Fibroblast of mammary gland (primary cell): ENCODE data around the gene GBX1.

Source experiments
- DNase-seq: peaks from one replicate; pipeline ENCODE4 v3.0.0-alpha.2; 2010; ENCODE audit warnings: low read depth
- H3K4me3 ChIP-seq: 2 replicates; pipeline ENCODE4 v1.5.1; 2011; ENCODE audit warnings: low read depth, mild to moderate bottlenecking, low read length, moderate library complexity; ENCODE audit not compliant: control insufficient read depth
- TF ChIP-seq, protein P1 (sequence below): conservative IDR thresholded peaks from 2 replicates; pipeline ENCODE4 v1.5.1; 2011; ENCODE audit warnings: low read depth, low read length, inconsistent platforms; ENCODE audit not compliant: control insufficient read depth, insufficient read depth

The GBX1 gene

DNA sequence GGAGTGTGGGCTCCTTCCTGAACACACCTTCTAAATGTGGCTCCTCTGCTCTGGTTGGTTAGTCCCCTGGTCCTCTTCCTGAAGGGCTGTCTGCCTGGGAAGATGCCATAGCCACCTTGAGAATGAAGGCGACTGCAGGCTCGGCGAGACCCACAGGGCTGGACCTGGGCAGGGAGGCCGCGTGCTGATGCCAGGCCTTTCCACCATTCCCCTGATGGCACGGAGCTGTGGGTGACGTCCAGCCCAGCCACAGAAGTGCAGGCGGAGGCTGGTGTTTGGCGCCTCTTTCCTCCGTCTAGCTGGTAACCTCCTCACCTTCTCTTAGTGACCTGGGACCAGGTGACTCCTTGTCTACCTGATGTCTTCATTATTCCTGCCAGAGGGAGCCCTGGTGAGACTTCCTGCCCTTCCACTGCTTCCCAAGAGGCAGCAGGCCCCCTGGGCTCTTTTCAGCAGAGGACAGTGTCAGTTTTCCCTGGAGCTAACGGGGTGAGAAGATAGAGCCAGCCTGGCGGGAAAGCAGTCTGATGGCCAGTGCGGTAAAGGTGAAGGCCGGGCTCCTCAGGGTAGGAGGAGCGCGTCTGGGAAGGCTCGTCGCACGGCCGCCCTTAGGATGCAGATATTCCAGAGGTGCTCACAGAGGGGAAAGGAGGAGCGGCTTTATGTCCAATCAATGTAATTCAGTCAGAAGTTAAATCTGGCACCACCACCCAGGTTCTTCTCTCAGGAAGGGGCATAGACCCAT is 34.9 kb downstream of the GBX1 start:
- no peak overlapping the region for H3K4me3 ChIP-seq
- no peak for DNase-seq
- TF ChIP-seq, protein P1, sequence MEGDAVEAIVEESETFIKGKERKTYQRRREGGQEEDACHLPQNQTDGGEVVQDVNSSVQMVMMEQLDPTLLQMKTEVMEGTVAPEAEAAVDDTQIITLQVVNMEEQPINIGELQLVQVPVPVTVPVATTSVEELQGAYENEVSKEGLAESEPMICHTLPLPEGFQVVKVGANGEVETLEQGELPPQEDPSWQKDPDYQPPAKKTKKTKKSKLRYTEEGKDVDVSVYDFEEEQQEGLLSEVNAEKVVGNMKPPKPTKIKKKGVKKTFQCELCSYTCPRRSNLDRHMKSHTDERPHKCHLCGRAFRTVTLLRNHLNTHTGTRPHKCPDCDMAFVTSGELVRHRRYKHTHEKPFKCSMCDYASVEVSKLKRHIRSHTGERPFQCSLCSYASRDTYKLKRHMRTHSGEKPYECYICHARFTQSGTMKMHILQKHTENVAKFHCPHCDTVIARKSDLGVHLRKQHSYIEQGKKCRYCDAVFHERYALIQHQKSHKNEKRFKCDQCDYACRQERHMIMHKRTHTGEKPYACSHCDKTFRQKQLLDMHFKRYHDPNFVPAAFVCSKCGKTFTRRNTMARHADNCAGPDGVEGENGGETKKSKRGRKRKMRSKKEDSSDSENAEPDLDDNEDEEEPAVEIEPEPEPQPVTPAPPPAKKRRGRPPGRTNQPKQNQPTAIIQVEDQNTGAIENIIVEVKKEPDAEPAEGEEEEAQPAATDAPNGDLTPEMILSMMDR = no peak

DNA sequence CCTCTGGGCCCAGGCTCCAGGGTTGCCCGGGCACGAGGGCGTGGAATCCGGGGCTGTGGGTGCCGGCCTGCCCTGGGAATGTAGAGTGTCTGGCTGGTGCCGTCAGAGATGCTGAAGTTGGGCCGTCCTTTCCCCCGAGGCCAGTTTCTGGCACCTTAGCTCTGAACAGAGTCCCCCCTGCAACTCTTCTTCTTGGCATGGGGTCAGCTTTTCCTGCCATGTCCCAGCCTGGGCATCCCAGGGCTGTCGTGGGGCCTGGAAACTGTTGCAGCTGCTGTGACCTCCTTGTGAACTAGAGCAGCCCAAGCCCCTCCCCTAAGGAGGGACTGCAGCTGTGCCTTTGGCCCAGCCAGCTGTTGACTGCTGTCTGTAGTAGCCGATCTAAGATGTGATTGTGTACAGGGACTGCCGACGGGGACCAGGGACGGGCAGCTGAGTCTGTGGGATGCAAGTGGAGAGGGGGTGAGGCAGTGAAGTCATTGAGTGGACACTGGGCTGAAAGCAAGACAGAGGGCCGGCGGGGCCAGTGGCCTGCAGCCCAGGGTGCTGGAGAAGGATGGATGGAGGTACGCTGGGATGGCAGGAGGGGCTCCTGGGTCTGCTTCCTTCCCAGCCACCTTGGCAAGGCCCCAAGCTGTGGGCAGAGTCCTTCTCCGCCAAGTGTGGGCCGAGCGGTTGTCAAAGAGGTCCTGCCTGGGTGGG is 35.8 kb downstream of the GBX1 start:
- no peak for DNase-seq
- TF ChIP-seq, protein P1 = no peak

DNA sequence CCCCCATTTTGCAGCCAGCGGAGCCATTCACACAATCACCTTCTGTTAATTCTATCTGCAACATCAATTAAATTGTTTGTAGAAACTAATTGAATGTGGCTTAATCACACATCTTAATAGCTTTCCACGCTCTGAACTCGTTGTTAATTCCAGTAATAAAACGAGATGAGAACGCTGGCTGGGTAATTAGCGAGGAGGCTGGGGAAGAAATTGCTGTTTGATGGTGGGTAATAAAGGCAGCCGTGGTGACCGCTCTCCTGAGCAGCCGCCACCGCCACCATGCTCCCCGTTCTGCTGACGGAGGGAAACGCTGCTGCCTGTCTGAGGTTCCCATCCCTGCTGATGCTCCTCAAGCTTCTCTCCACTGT is 36.3 kb downstream of the GBX1 start:
- H3K4me3 ChIP-seq = no peak overlapping the region
- no peak for DNase-seq
- TF ChIP-seq, protein P1 = no peak

More for the DNA sequence above, 35.8 kb downstream of the GBX1 start:
- no peak overlapping the region for H3K4me3 ChIP-seq

DNA sequence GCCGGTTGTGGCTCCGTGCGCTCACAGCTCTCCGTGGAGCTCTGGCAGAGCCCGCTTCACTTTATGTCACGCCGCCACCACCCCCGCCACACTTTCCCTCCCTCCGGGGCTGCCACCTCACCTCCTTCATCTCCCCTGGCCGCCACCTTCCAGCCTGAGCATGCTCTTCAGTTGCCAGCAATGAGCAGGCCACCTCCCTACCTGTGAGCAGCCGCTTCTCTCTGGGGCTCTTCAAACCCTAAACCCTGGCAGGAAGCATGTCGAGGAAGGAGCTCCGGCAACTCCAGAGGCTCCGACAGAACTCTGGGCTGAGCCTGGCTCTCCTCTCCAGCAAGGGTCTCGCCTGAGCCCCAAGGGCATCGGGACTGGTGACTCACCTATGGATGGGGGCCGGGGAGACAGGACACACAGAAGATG is 36.7 kb downstream of the GBX1 start:
- H3K4me3 ChIP-seq = no peak overlapping the region
- TF ChIP-seq, protein P1 = no peak

DNA sequence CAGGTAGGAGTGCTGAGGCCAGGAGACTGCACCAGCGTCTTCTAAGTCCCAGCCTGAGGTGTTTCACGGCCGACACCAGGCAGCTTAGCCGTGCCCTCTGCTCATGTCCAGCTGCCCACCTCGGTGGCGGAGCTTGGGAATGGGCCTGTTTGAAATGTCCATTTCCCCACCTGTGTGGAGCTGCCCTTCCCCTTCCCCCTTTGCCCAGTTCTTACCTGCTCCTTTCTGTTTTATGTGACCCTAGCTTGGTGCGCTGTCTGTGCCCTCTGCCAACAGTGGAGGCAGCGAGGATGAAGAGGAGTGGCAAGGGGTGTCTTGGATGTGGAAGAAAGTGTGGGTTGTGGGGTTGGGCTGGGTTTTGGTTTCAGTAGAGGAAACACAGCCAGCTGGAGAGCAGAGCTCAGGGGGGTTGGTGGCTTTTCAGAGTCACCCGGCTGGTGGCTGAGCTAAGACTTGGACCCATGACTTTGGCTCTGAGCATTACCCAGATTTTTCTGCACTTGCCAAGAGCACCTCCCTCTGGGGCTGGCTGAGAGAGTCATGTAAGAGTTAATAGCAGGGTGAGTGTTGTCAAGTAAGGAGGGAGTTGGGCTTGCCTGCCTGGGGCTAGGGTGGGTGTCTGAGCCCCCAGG is 37.4 kb downstream of the GBX1 start:
- no peak for DNase-seq
- TF ChIP-seq, protein P1 = no peak
- no peak overlapping the region for H3K4me3 ChIP-seq

More for the DNA sequence above, 36.7 kb downstream of the GBX1 start:
- DNase-seq = no peak

DNA sequence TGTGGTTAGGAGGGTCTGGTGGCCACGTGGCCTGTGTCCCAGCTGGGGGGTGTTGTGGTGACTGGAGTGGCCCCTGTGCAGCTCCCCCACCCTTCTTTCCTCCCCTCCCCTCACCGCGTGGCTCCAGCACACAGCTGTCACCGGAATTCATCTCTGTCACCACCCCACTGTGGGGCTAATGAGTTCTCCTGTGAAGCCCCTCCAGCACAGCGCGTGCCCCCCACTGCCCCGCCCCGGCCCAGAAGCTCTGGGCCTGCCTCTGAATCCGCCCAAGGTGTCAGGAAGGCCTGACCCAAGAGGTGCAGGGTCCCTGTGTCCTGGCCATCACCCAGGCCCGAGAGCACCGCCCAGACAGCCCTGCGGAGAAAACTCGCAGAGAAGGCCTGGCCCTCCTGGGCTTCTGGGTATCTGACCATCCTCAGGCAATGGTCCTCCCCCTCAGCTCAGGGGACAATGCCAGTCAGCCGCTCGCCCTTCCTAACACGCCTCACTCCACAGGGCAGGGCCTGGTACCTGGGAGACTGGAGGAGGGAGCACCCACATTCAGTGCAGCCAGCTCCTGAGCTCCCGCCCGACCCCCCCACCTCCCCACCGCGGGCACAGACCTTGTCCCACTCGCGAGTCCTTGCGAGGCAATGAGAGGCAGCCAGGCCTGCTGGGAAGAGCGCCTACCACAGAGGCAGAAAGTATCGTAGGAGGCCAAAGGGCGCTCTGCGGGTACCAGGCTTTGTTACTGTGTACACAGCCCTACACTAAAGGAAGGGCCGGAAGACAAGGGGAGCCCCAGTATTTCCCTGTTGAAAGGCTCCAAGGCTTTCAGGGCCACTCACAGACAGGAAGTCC is 38.2 kb downstream of the GBX1 start:
- TF ChIP-seq, protein P1 = no peak
- DNase-seq = no peak
- H3K4me3 ChIP-seq = no peak overlapping the region
